ENCODE measurements around the gene FBXL12.
"Not testable (repeated sequence)": the region's sequence is repeated elsewhere in the genome, so short reads cannot be mapped to it uniquely, and the experiment has no call there.

FBXL12 gene

GRCh38 chr19:9836021-9836420 lies 17.1 kb upstream of the FBXL12 start:
- no peak overlapping the region for H3K27ac ChIP-seq (ENCODE audit: low read depth, low read length, severe bottlenecking)
- H3K4me1 ChIP-seq (ENCODE audit: control insufficient read depth, insufficient read depth, low read length, poor library complexity, severe bottlenecking) = no peaks in the 10 kb centered on the region
- peaks cover 46% of the 10 kb centered on the region for H3K36me3 ChIP-seq (ENCODE audit: control insufficient read depth, insufficient read depth, low read length)
- WGBS, 2 experiments (ENCODE audit: insufficient coverage in 2 of 2) = 18 to 34% methylated on average over 3 to 4 of the region's 5 CpGs
- no peaks in the 10 kb centered on the region for H3K9me3 ChIP-seq (ENCODE audit: control insufficient read depth, low read length)
- peak overlapping the region; percentile 92 for H3K4me3 ChIP-seq (ENCODE audit: extremely low read depth, insufficient read depth, low read length, poor library complexity, severe bottlenecking)

GRCh38 chr19:9835507-9835949 lies 16.6 kb upstream of the FBXL12 start:
- H3K9me3 ChIP-seq (ENCODE audit: control insufficient read depth, low read length) = no peaks in the 10 kb centered on the region
- no peaks in the 10 kb centered on the region for H3K4me1 ChIP-seq (ENCODE audit: control insufficient read depth, insufficient read depth, low read length, poor library complexity, severe bottlenecking)
- H3K27ac ChIP-seq (ENCODE audit: low read depth, low read length, severe bottlenecking) = no peak overlapping the region
- H3K36me3 ChIP-seq (ENCODE audit: control insufficient read depth, insufficient read depth, low read length) = peaks cover 46% of the 10 kb centered on the region
- WGBS, 2 experiments (ENCODE audit: insufficient coverage in 2 of 2) = 2 to 4% methylated on average over 17 to 27 of the region's 28 CpGs
- peak overlapping the region; percentile 92 for H3K4me3 ChIP-seq (ENCODE audit: extremely low read depth, insufficient read depth, low read length, poor library complexity, severe bottlenecking)

GRCh38 chr19:9834726-9835506 lies 16.0 kb upstream of the FBXL12 start, which contains the start of gene PIN1:
Gene PIN1 (plus strand): TSS chr19:9835318. CDS start chr19:9835345, 27 bp downstream.
- Histone ChIP-seq H3K27ac (ENCODE audit: low read depth, low read length, severe bottlenecking) (peak within 1 kb of the TSS; percentile 0), H3K9me3 (ENCODE audit: control insufficient read depth, low read length) (no peaks in the 10 kb centered on the region), H3K36me3 (ENCODE audit: control insufficient read depth, insufficient read depth, low read length) (peaks cover 50% of the 10 kb centered on the region), H3K4me1 (ENCODE audit: control insufficient read depth, insufficient read depth, low read length, poor library complexity, severe bottlenecking) (no peaks in the 10 kb centered on the region), H3K4me3 (ENCODE audit: extremely low read depth, insufficient read depth, low read length, poor library complexity, severe bottlenecking) (peak within 1 kb of the TSS; percentile 92)
- WGBS, 2 experiments (ENCODE audit: insufficient coverage in 2 of 2) = 0% methylated on average over 49 to 66 of the region's 73 CpGs

DNA sequence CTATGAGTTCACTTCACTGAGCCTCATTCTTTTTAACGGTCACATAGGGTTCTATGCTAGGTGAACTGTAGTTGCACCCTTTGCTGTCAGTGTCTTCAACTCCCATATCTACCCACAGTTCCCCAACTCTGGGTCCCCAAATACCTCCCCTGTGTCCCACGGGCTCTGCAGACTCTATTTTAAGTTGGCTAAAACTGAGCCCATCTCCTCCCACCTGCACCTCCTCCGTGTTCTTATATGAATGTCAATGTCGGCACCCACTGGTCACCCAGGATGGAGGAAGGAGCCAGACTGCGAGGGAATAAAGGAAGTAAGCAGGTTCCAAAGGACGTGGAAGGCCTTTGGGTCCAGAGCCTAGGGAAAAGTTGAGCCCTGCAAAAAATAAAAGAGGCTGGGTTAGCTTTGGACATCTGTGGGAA lies 15.4 kb upstream of the FBXL12 start:
- WGBS, 2 experiments (ENCODE audit: insufficient coverage in 2 of 2) = 80 to 93% methylated on average over 5 of the region's 6 CpGs
- H3K9me3 ChIP-seq (ENCODE audit: control insufficient read depth, low read length) = no peaks in the 10 kb centered on the region
- H3K4me1 ChIP-seq (ENCODE audit: control insufficient read depth, insufficient read depth, low read length, poor library complexity, severe bottlenecking) = no peaks in the 10 kb centered on the region
- H3K27ac ChIP-seq (ENCODE audit: low read depth, low read length, severe bottlenecking) = peak overlapping the region; percentile 0
- H3K36me3 ChIP-seq (ENCODE audit: control insufficient read depth, insufficient read depth, low read length) = peaks cover 50% of the 10 kb centered on the region
- peak overlapping the region; percentile 92 for H3K4me3 ChIP-seq (ENCODE audit: extremely low read depth, insufficient read depth, low read length, poor library complexity, severe bottlenecking)

DNA sequence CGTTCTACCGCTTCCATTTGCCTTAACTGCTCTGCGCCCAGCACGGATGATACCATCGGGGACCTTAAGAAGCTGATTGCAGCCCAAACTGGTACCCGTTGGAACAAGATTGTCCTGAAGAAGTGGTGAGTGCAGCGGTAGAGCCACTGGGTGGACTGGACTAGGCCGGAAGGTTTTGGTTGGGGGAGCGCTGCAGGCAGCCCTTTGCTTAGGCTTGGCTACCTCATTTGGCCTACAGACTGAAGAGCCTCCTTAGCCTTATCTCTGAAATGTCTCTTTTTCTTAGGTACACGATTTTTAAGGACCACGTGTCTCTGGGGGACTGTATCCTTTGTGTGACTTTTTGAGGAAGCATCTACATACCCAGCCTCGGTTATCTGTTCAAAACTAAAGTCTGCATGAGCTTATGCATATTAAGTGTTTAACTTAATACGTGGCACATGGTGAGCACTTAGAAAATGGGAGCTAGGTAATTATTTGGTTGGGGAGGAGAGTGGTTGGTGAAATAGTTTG lies 9.7 kb upstream of the FBXL12 start:
- Histone ChIP-seq H3K4me1 (ENCODE audit: control insufficient read depth, insufficient read depth, low read length, poor library complexity, severe bottlenecking) (no peaks in the 10 kb centered on the region), H3K9me3 (ENCODE audit: control insufficient read depth, low read length) (no peaks in the 10 kb centered on the region), H3K4me3 (ENCODE audit: extremely low read depth, insufficient read depth, low read length, poor library complexity, severe bottlenecking) (peak overlapping the region; percentile 96), H3K36me3 (ENCODE audit: control insufficient read depth, insufficient read depth, low read length) (peaks cover 45% of the 10 kb centered on the region), H3K27ac (ENCODE audit: low read depth, low read length, severe bottlenecking) (no peak overlapping the region)
- 30 to 44% methylated on average over 10 to 12 of the region's 13 CpGs for WGBS, 2 experiments (ENCODE audit: insufficient coverage in 2 of 2)

DNA sequence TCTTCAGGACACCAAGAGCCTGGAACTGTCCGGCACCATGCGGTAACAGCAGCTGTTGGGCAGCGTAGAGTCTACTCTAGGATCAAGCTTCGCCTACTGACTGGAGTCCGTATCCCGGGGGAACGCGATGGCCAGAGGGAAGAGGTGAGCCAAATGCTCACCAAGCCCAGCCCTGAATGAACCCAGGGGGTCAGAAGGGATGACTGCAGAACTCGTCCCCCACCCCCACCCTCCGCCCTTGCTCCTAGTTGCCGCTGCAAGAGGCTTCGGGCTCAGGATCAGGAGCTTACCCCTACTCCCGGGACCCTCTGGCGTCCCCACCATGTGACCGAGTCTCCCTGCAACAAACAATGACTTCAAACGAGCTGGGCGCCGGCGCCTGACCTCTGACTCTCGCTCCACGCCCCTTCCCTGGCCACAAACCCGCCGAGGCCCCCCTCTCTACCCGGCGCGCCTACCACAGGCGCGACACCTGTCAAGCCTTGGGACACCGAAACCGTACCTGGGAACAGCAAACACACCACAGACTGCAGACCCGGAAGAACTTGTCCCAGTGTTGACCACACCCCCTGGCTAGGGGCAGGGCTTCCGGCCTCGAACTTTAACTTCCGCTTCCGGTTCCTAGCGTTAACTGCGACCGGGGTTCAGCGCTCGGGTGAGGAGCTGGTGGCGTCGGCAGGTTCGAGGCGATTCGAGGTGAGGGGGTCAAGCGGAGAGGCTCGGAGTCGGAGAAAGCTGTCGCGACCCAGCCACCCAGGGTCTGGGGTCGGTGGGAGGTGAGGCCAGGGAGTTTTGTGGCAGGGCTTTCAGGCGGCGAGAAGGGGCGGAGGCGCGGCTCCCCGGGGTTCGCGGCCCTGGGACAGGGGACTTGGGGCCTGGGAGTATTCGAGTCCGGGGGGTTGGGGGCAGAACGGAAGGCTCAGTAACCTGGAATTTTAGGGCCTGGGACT lies 8.7 kb upstream of the FBXL12 start, which contains the start of gene UBL5:
TSS of gene UBL5 (plus strand) at position 630 of the 950 bp plus-strand sequence. CDS start 420 bp downstream, outside the sequence.
- Histone ChIP-seq H3K4me1 (ENCODE audit: control insufficient read depth, insufficient read depth, low read length, poor library complexity, severe bottlenecking) (no peaks in the 10 kb centered on the region), H3K4me3 (ENCODE audit: extremely low read depth, insufficient read depth, low read length, poor library complexity, severe bottlenecking) (peak within 1 kb of the TSS; percentile 96), H3K36me3 (ENCODE audit: control insufficient read depth, insufficient read depth, low read length) (peaks cover 38% of the 10 kb centered on the region), H3K27ac (ENCODE audit: low read depth, low read length, severe bottlenecking) (peak within 1 kb of the TSS; percentile 88), H3K9me3 (ENCODE audit: control insufficient read depth, low read length) (no peaks in the 10 kb centered on the region)
- WGBS, 2 experiments (ENCODE audit: insufficient coverage in 2 of 2) = 1% methylated on average over 37 to 53 of the region's 62 CpGs

GRCh38 chr19:9823816-9824215 lies 4.9 kb upstream of the FBXL12 start:
- Histone ChIP-seq H3K9me3 (ENCODE audit: control insufficient read depth, low read length) (no peaks in the 10 kb centered on the region), H3K36me3 (ENCODE audit: control insufficient read depth, insufficient read depth, low read length) (peaks cover 10% of the 10 kb centered on the region), H3K27ac (ENCODE audit: low read depth, low read length, severe bottlenecking) (no peak overlapping the region), H3K4me1 (ENCODE audit: control insufficient read depth, insufficient read depth, low read length, poor library complexity, severe bottlenecking) (no peaks in the 10 kb centered on the region), H3K4me3 (ENCODE audit: extremely low read depth, insufficient read depth, low read length, poor library complexity, severe bottlenecking) (no peak overlapping the region)
- WGBS, 2 experiments (ENCODE audit: insufficient coverage in 2 of 2) = 88 to 91% methylated on average over 2 to 4 of the region's 5 CpGs

GRCh38 chr19:9820034-9820433 lies 1.2 kb upstream of the FBXL12 start:
- not testable (repeated sequence) for H3K9me3 ChIP-seq (ENCODE audit: control insufficient read depth, low read length); H3K4me1 ChIP-seq (ENCODE audit: control insufficient read depth, insufficient read depth, low read length, poor library complexity, severe bottlenecking); H3K4me3 ChIP-seq (ENCODE audit: extremely low read depth, insufficient read depth, low read length, poor library complexity, severe bottlenecking)
- 93 to 100% methylated on average over 3 to 6 of the region's 8 CpGs for WGBS, 2 experiments (ENCODE audit: insufficient coverage in 2 of 2)
- peaks cover 29% of the 10 kb centered on the region for H3K36me3 ChIP-seq (ENCODE audit: control insufficient read depth, insufficient read depth, low read length)
- H3K27ac ChIP-seq (ENCODE audit: low read depth, low read length, severe bottlenecking) = peak overlapping the region; percentile 36

- H3K9me3 ChIP-seq (ENCODE audit: control insufficient read depth, low read length) = peaks cover 4% of the 10 kb centered on the region
- H3K27ac ChIP-seq (ENCODE audit: low read depth, low read length, severe bottlenecking) = peak overlapping the region; percentile 36
- peak overlapping the region; percentile 14 for H3K4me3 ChIP-seq (ENCODE audit: extremely low read depth, insufficient read depth, low read length, poor library complexity, severe bottlenecking)
- 3 to 4% methylated on average over 11 to 18 of the region's 21 CpGs for WGBS, 2 experiments (ENCODE audit: insufficient coverage in 2 of 2)
- H3K4me1 ChIP-seq (ENCODE audit: control insufficient read depth, insufficient read depth, low read length, poor library complexity, severe bottlenecking) = no peaks in the 10 kb centered on the region
- H3K36me3 ChIP-seq (ENCODE audit: control insufficient read depth, insufficient read depth, low read length) = peaks cover 33% of the 10 kb centered on the region
Observed at GRCh38 chr19:9819596-9819909, 674 bp upstream of the FBXL12 start.

DNA sequence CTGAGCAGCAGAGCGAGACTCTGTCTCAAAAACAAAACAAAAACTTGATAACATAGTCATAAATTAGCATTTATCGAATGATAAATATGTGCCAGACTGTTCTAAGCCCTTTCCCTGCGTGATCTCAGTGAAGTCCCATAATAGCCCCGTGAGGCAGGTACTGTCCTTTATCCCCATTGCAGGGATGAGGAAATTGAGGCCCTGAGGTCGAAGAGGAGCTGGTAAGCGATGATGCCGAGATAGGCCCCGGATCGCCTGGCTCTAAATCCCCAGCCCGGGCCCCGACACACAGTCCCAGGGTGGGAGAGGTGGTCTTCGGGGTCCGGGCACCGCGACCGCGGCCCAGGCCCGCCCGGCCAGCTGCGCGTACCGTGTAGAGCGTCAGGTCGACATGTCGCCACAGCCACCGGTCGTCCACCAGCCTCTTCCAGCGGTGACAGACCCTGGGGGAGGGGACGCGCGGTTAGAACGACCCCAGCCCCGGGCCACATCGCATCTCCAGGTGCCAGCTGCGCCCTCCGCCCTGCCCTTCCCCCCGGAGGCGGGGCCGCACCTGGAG lies 625 bp downstream of the FBXL12 start:
- Histone ChIP-seq H3K4me3 (ENCODE audit: extremely low read depth, insufficient read depth, low read length, poor library complexity, severe bottlenecking) (peak overlapping the region; percentile 98), H3K4me1 (ENCODE audit: control insufficient read depth, insufficient read depth, low read length, poor library complexity, severe bottlenecking) (no peaks in the 10 kb centered on the region), H3K36me3 (ENCODE audit: control insufficient read depth, insufficient read depth, low read length) (peaks cover 42% of the 10 kb centered on the region), H3K27ac (ENCODE audit: low read depth, low read length, severe bottlenecking) (peak overlapping the region; percentile 81), H3K9me3 (ENCODE audit: control insufficient read depth, low read length) (peaks cover 4% of the 10 kb centered on the region)
- WGBS, 2 experiments (ENCODE audit: insufficient coverage in 2 of 2) = 0 to 1% methylated on average over 24 to 34 of the region's 39 CpGs
